Body of pancreas (tissue), 4 donors: Measurements from ENCODE around the gene SMCP.

Experiments
- POLR2A ChIP-seq, 3 donors: fragments of 450-650 bp; IDR thresholded peaks; one replicate each; pipeline ENCODE4 v1.6.1; 2016; ENCODE audit warnings: antibody characterized with exemption in 3 of 3, mild to moderate bottlenecking in 2 of 3
- TF ChIP-seq, protein P1 (sequence below), 7 experiments: fragments of 450-650 bp in 4 of 7; fragments of 200-600 bp in 3 of 7; sonication (generic) in 3 of 7; IDR thresholded peaks; one replicate each; pipeline ENCODE4 v1.5.1; 2016 to 2019; ENCODE audit warnings: antibody characterized with exemption in 7 of 7

DNA sequence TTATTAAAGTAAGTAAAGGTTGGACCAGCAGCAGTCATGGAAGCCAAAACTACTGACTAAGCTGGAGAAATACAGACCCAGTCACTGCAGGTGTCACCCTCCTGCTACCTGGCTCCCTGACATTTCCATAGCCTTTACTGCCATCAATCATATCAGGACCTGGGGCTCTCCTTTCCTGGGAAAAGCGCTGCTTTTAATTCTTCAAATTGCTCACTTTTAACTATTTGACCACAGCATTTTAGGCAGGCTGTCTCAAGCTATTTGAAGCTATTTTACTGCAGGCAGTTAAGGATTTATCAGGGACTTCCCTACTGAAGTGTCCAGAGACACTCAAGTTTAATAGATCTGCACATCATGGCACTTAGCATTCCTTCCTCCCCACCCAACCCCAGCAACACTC is 34.3 kb downstream of the SMCP start:
- TF ChIP-seq, protein P1, sequence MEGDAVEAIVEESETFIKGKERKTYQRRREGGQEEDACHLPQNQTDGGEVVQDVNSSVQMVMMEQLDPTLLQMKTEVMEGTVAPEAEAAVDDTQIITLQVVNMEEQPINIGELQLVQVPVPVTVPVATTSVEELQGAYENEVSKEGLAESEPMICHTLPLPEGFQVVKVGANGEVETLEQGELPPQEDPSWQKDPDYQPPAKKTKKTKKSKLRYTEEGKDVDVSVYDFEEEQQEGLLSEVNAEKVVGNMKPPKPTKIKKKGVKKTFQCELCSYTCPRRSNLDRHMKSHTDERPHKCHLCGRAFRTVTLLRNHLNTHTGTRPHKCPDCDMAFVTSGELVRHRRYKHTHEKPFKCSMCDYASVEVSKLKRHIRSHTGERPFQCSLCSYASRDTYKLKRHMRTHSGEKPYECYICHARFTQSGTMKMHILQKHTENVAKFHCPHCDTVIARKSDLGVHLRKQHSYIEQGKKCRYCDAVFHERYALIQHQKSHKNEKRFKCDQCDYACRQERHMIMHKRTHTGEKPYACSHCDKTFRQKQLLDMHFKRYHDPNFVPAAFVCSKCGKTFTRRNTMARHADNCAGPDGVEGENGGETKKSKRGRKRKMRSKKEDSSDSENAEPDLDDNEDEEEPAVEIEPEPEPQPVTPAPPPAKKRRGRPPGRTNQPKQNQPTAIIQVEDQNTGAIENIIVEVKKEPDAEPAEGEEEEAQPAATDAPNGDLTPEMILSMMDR (IDR thresholded peaks at IDR 0.05), result no peak
- TF ChIP-seq POLR2A (IDR thresholded peaks at IDR 0.05), result no peak
